Mucosa of descending colon (tissue), 3 donors: ENCODE data around the gene GNB1L. TPM values are rescaled to one million over a fixed set of nuclear protein-coding genes. Genes with fewer than 3 reads are reported as not detected.

Experiments used
- ATAC-seq: fragments of 200-7000 bp; cut with Tn5 transposase; one replicate; pipeline ENCODE4 v1.9.1; 2020; ENCODE audit warnings: mild to moderate bottlenecking, moderate library complexity
- DNase-seq, 3 donors: peaks; one replicate each; pipeline ENCODE4 v3.0.0-alpha.2; 2020
- H3K36me3 ChIP-seq: fragments of 200-600 bp; one replicate; pipeline ENCODE4 v1.8.0; 2021; ENCODE audit warnings: low read depth, mild to moderate bottlenecking
- H3K4me1 ChIP-seq: fragments of 200-600 bp; one replicate; pipeline ENCODE4 v1.8.0; 2021; ENCODE audit warnings: low read depth, mild to moderate bottlenecking
- H3K4me3 ChIP-seq: fragments of 200-600 bp; one replicate; pipeline ENCODE4 v1.8.0; 2021; ENCODE audit warnings: mild to moderate bottlenecking
- H3K9me3 ChIP-seq: fragments of 200-600 bp; one replicate; pipeline ENCODE4 v1.8.0; 2021; ENCODE audit warnings: mild to moderate bottlenecking
- CTCF ChIP-seq: fragments of 200-600 bp; IDR thresholded peaks from one replicate; pipeline ENCODE4 v1.8.0; 2022; ENCODE audit warnings: antibody characterized with exemption, mild to moderate bottlenecking
- intact Hi-C, 2 donors: fragments of 100-400 bp; cut with DNase I in 1 of 2; cut with micrococcal nuclease in 1 of 2; formaldehyde crosslinking; loops; one replicate each; pipeline versions ENCODE4 v1.11.0 to v1.11.1; 2022; cut with DNase I, micrococcal nuclease
- total RNA-seq, 3 donors: library from RNA; stranded (reverse); fragmentation: NEBNext Ultra II Directional in 2 of 3; extraction: Animal tissue kit (Norgen Biotek cat#: 25700) in 2 of 3; gene quantifications; one replicate each; pipeline versions ENCODE4 v1.2.1 to v1.2.4, GENCODE V29; 2021 to 2023
- donor health status: DM: no; HTN: no; CAD: no; lungs with moderate emphysema.
- donor health status: DM: no; HTN: no; CAD: no.
- donor health status: DM: no; HTN: yes; CAD: no.

Gene GNB1L
- total RNA-seq, 3 donors from 2014 or later = 2.7 to 4.7 (median 3.4) TPM

GRCh38 chr22:19864538-19865106 lies 9.9 kb upstream of the GNB1L start:
- Histone ChIP-seq H3K4me1 (peaks cover 10% of the 10 kb centered on the region), H3K4me3 (no peak overlapping the region), H3K36me3 (no peaks in the 10 kb centered on the region), H3K9me3 (no peaks in the 10 kb centered on the region)
- ATAC-seq (no peak), DNase-seq (no peak)
- no peak for TF ChIP-seq CTCF
- intact Hi-C loops = no loop called here

DNA sequence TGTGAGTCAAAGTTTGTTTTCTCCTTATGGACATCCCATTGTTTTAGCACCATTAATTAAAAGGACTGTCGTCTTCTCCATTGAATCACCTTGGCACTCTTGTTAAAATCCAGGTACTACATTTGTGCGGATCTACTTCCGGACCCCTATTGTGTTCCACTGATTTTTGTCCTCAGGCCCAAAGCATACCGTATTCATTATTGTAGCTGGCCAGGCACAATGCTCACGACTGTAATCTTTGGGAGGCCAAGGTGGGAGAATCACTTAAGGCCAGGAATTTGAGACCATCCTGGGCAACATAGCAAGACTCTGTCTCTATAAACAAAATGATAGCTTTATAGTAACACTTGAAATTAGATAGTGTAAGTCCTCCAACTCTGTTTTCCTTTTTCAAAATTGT lies 8.9 kb upstream of the GNB1L start:
- H3K4me1 ChIP-seq = no peaks in the 10 kb centered on the region
- no peak for DNase-seq
- no peak overlapping the region for H3K4me3 ChIP-seq
- no peaks in the 10 kb centered on the region for H3K9me3 ChIP-seq
- H3K36me3 ChIP-seq = no peaks in the 10 kb centered on the region
- intact Hi-C loops = no loop called here
- ATAC-seq = no peak
- TF ChIP-seq CTCF = no peak

DNA sequence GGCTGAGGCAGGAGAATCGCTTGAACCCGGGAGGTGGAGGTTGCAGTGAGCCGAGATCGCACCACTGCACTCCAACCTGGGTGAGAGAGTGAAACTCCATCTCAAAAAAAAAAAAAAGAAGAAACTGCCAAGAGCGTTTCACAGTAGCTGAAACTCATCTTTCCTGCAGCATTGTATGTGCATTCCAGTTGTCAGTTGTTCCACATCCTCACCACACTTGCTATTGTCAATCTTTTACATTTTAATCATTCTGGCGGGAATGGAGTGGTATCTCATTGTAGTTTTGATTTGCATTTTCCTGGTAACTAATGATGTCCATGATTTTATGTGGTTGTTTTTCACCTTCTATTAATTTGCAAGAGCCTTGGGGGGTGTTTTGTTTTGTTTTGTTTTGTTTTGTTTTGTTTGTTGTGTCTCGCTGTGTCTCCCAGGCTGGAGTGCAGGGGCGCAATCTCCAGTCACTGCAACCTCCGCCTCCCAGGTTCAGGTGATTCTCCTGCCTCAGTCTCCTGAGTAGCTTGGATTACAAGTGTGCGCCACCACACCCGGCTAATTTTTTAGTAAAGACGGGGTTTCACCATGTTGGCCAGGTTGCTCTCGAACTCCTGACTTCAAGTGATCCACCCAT lies 8.1 kb upstream of the GNB1L start:
- DNase-seq (no peak), ATAC-seq (no peak)
- no peak for TF ChIP-seq CTCF
- H3K4me3 ChIP-seq = no peak overlapping the region
- H3K36me3 ChIP-seq = no peaks in the 10 kb centered on the region
- no peaks in the 10 kb centered on the region for H3K9me3 ChIP-seq
- H3K4me1 ChIP-seq = no peaks in the 10 kb centered on the region
- intact Hi-C loops = no loop called here

- peaks cover 6% of the 10 kb centered on the region for H3K4me1 ChIP-seq
- ATAC-seq (no peak), DNase-seq (no peak)
- H3K4me3 ChIP-seq = no peak overlapping the region
- no peaks in the 10 kb centered on the region for H3K36me3 ChIP-seq
- intact Hi-C loops = no loop called here
- H3K9me3 ChIP-seq = no peaks in the 10 kb centered on the region
- TF ChIP-seq CTCF = no peak
Measured at GRCh38 chr22:19859861-19860510, 5.3 kb upstream of the GNB1L start.

DNA sequence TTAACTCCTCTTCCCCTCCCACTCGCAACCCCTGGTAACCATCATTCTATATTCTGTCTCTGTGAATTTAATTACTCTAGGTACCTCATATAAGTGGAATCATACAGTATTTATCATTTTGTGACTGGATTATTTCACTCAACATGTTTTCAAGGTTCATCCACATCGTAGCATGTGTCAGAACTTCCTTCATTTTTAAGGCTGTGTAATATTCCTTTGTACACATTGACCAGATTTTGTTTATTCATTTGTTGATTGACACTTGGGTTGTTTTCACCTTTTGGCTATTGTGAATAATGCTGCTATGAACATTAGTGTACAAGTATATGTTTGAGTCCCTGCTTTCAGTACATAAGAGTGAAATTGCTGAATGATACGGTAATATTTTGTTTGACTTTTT lies 2.7 kb upstream of the GNB1L start:
- H3K9me3 ChIP-seq = no peaks in the 10 kb centered on the region
- no peaks in the 10 kb centered on the region for H3K36me3 ChIP-seq
- no peak for DNase-seq
- no peak for ATAC-seq
- no peak overlapping the region for H3K4me3 ChIP-seq
- intact Hi-C loops = no loop called here
- H3K4me1 ChIP-seq = peaks cover 19% of the 10 kb centered on the region
- TF ChIP-seq CTCF = no peak
